ENCODE results near the gene BPIFA3. TPM values are rescaled to one million over a fixed set of nuclear protein-coding genes. Genes with fewer than 3 reads are reported as not detected.
A peak's percentile ranks its signal among the peaks of the same experiment; 100 is the strongest.

The BPIFA3 gene
- total and polyA plus RNA-seq, 2 of the 13 experiments (the other 11 are each of a cell fraction or from before 2014, with no cell fraction given): not detected

- TF ChIP-seq TIGD3 (CRISPR knock-in tag; IDR thresholded peaks at IDR 0.05; ENCODE audit: borderline replicate concordance): peak; percentile 95; the same call in 1 of the 2 replicates
- TF ChIP-seq NFIB (CRISPR knock-in tag; IDR thresholded peaks at IDR 0.05; ENCODE audit: borderline replicate concordance): no peak
- TF ChIP-seq ZBTB37 (CRISPR knock-in tag; IDR thresholded peaks at IDR 0.05): no peak
- TF ChIP-seq ZNF644 (CRISPR knock-in tag; IDR thresholded peaks at IDR 0.05; ENCODE audit: low read depth): peak; percentile 92
- TF ChIP-seq ZNF564 (CRISPR knock-in tag; IDR thresholded peaks at IDR 0.05): peak; percentile 83
- peak; percentile 98 for TF ChIP-seq ZNF749 (CRISPR knock-in tag; IDR thresholded peaks at IDR 0.05; ENCODE audit: borderline replicate concordance)
- TF ChIP-seq ZNF281 (CRISPR knock-in tag; IDR thresholded peaks at IDR 0.05; ENCODE audit: borderline replicate concordance): peak; percentile 98
- peak; percentile 41; the same call in 1 of the 2 replicates for TF ChIP-seq ARID2 (CRISPR knock-in tag; IDR thresholded peaks at IDR 0.05; ENCODE audit: borderline replicate concordance)
- no peak for TF ChIP-seq NCOA1 (CRISPR knock-in tag; IDR thresholded peaks at IDR 0.05)
- TF ChIP-seq IKZF1 (IDR thresholded peaks at IDR 0.05): no peak
- no peak for TF ChIP-seq ZNF550 (CRISPR knock-in tag; IDR thresholded peaks at IDR 0.05; ENCODE audit: borderline replicate concordance)
- TF ChIP-seq ZNF7 (CRISPR knock-in tag; IDR thresholded peaks at IDR 0.05): 0 out of 2 replicates have a peak, but pooled peaks have one; percentile 57
- TF ChIP-seq ZHX2 (IDR thresholded peaks at IDR 0.05; ENCODE audit: low read depth): no peak
- peak; percentile 97 for TF ChIP-seq ZHX2 (CRISPR knock-in tag; IDR thresholded peaks at IDR 0.05; ENCODE audit: borderline replicate concordance)
- peak; percentile 96 for TF ChIP-seq ZNF441 (CRISPR knock-in tag; IDR thresholded peaks at IDR 0.05; ENCODE audit: borderline replicate concordance)
- TF ChIP-seq NFYB (CRISPR knock-in tag; IDR thresholded peaks at IDR 0.05): peak; percentile 31; the same call in 1 of the 2 replicates
- TF ChIP-seq GTF3A (CRISPR knock-in tag; conservative IDR thresholded peaks at IDR 0.05): no peak
- TF ChIP-seq ZGPAT (CRISPR knock-in tag; IDR thresholded peaks at IDR 0.05): peak; percentile 90
Observed at GRCh38 chr20:33209789-33210188, 7.4 kb upstream of the BPIFA3 start (continued).

All from HepG2 (cell line).